GM23338 (cell line): Measurements from ENCODE around the gene RNGTT. TPM values are rescaled to one million over a fixed set of nuclear protein-coding genes. Genes with fewer than 3 reads are reported as not detected.

Source experiments
- ATAC-seq: fragments of 200-7000 bp; cut with Tn5 transposase; 3 replicates; pipeline ENCODE4 v1.9.1; 2020
- DNase-seq: peaks from one replicate; pipeline ENCODE4 v3.0.0-alpha.2; 2015; ENCODE audit warnings: low spot score
- H2AFZ ChIP-seq: fragments of 200-600 bp; sonication (generic); 2 replicates; pipeline ENCODE4 v1.8.0; 2016; ENCODE audit warnings: antibody characterized with exemption, mild to moderate bottlenecking, moderate library complexity
- H3F3A ChIP-seq: fragments of 200-600 bp; sonication (generic); replicated peaks from 2 replicates; pipeline ENCODE4 v1.8.0; 2017; ENCODE audit warnings: antibody characterized with exemption, mixed run types, low read depth
- H3K27ac ChIP-seq: fragments of 200-600 bp; sonication (generic); 2 replicates; pipeline ENCODE4 v1.6.1; 2016; ENCODE audit warnings: low read depth
- H3K27me3 ChIP-seq: fragments of 200-600 bp; sonication (generic); 2 replicates; pipeline ENCODE4 v1.8.0; 2016; ENCODE audit warnings: mild to moderate bottlenecking, mixed run types, moderate library complexity; ENCODE audit not compliant: insufficient read depth
- H3K36me3 ChIP-seq: fragments of 200-600 bp; sonication (generic); 2 replicates; pipeline ENCODE4 v1.8.0; 2016; ENCODE audit warnings: mild to moderate bottlenecking; ENCODE audit not compliant: insufficient read depth
- H3K4me1 ChIP-seq: fragments of 200-600 bp; sonication (generic); 2 replicates; pipeline ENCODE4 v1.8.0; 2016; ENCODE audit warnings: mild to moderate bottlenecking, moderate library complexity; ENCODE audit not compliant: insufficient read depth
- H3K4me2 ChIP-seq: fragments of 200-600 bp; sonication (generic); 2 replicates; pipeline ENCODE4 v1.7.1; 2017; ENCODE audit warnings: mixed run types
- H3K4me3 ChIP-seq: fragments of 200-600 bp; sonication (generic); 2 replicates; pipeline ENCODE4 v1.6.1; 2016; ENCODE audit warnings: mixed run types
- H3K79me2 ChIP-seq: fragments of 200-600 bp; sonication (generic); replicated peaks from 2 replicates; pipeline ENCODE4 v1.8.0; 2017; ENCODE audit warnings: mild to moderate bottlenecking; ENCODE audit not compliant: insufficient read depth
- H3K9me2 ChIP-seq: fragments of 200-600 bp; sonication (generic); 2 replicates; pipeline ENCODE4 v1.8.0; 2017; ENCODE audit not compliant: insufficient read depth
- H4K20me1 ChIP-seq: fragments of 200-600 bp; sonication (generic); replicated peaks from 2 replicates; pipeline ENCODE4 v1.8.0; 2017; ENCODE audit warnings: mild to moderate bottlenecking; ENCODE audit not compliant: insufficient read depth
- H3K27ac Mint-ChIP-seq: 2 replicates; pipeline ENCODE4 v1.8.0; 2020; ENCODE audit warnings: inconsistent platforms, mild to moderate bottlenecking, moderate library complexity, mixed read lengths
- H3K27me3 Mint-ChIP-seq: 3 replicates; pipeline ENCODE4 v1.8.0; 2022; ENCODE audit warnings: low read depth, mild to moderate bottlenecking, moderate library complexity, mixed read lengths, inconsistent platforms; ENCODE audit not compliant: insufficient read depth, poor library complexity
- H3K36me3 Mint-ChIP-seq: 3 replicates; pipeline ENCODE4 v1.8.0; 2021; ENCODE audit warnings: low read depth, mild to moderate bottlenecking, inconsistent platforms, moderate library complexity, mixed read lengths
- H3K4me1 Mint-ChIP-seq: 3 replicates; pipeline ENCODE4 v1.8.0; 2020; ENCODE audit warnings: mild to moderate bottlenecking, inconsistent platforms, mixed read lengths
- H3K4me3 Mint-ChIP-seq: 3 replicates; pipeline ENCODE4 v1.8.0; 2021; ENCODE audit warnings: moderate library complexity, mild to moderate bottlenecking, inconsistent platforms, mixed read lengths
- H3K9me3 Mint-ChIP-seq: 3 replicates; pipeline ENCODE4 v1.8.0; 2020; ENCODE audit warnings: moderate library complexity, mild to moderate bottlenecking, inconsistent platforms, mixed read lengths
- CREB1 ChIP-seq: fragments of 250-450 bp; sonication (Bioruptor Pico); IDR thresholded peaks from 2 replicates; pipeline ENCODE4 v1.5.0; 2020; ENCODE audit warnings: low read depth, mild to moderate bottlenecking, moderate library complexity
- CTCF ChIP-seq, 2 experiments: fragments of 200-600 bp in 1 of 2; sonication (generic) in 1 of 2; conservative IDR thresholded peaks; 2 replicates each; pipeline versions ENCODE4 v1.5.1 to v1.6.1; 2016 to 2017; ENCODE audit warnings: antibody characterized with exemption in 2 of 2, low read depth in 2 of 2, mild to moderate bottlenecking in 2 of 2, moderate library complexity in 1 of 2
- ETS1 ChIP-seq: IDR thresholded peaks from 2 replicates; pipeline ENCODE4 v1.6.1; 2016; ENCODE audit warnings: antibody characterized with exemption
- EZH2 ChIP-seq: fragments of 200-600 bp; sonication (generic); IDR thresholded peaks from one replicate; pipeline ENCODE4 v1.8.0; 2017; ENCODE audit warnings: antibody characterized with exemption, mild to moderate bottlenecking, low read depth; ENCODE audit not compliant: unreplicated experiment
- EZH2phosphoT487 ChIP-seq: fragments of 200-600 bp; sonication (generic); IDR thresholded peaks from one replicate; pipeline ENCODE4 v1.8.1; 2018; ENCODE audit warnings: antibody characterized with exemption; ENCODE audit not compliant: unreplicated experiment
- JUNB ChIP-seq: IDR thresholded peaks from one replicate; pipeline ENCODE4 v1.6.1; 2016; ENCODE audit warnings: antibody characterized with exemption; ENCODE audit not compliant: unreplicated experiment
- NANOG ChIP-seq: IDR thresholded peaks from 2 replicates; pipeline ENCODE4 v1.6.1; 2016; ENCODE audit warnings: antibody characterized with exemption, borderline replicate concordance
- POLR2AphosphoS5 ChIP-seq: IDR thresholded peaks from 2 replicates; pipeline ENCODE4 v1.6.1; 2016; ENCODE audit warnings: antibody characterized with exemption, low read depth
- REST ChIP-seq: IDR thresholded peaks from one replicate; pipeline ENCODE4 v1.6.1; 2018; ENCODE audit warnings: antibody characterized with exemption; ENCODE audit not compliant: unreplicated experiment
- ZNF114 ChIP-seq: fragments of 250-450 bp; sonication (Bioruptor Pico); IDR thresholded peaks from 2 replicates; pipeline ENCODE4 v1.5.0; 2020; ENCODE audit warnings: mild to moderate bottlenecking, moderate library complexity
- ZNF331 ChIP-seq: fragments of 250-450 bp; sonication (Bioruptor Pico); IDR thresholded peaks from 2 replicates; pipeline ENCODE4 v1.5.0; 2020; ENCODE audit warnings: low read depth, mild to moderate bottlenecking, moderate library complexity
- ZNF462 ChIP-seq: fragments of 250-450 bp; sonication (Bioruptor Pico); IDR thresholded peaks from 2 replicates; pipeline ENCODE4 v1.5.0; 2020; ENCODE audit warnings: mild to moderate bottlenecking, moderate library complexity
- polyA plus RNA-seq: library from polyadenylated mRNA; unstranded; fragments of >200 nt; fragmentation: Nextera tagmentation; extraction: Ambion mirVana; gene quantifications from 2 replicates; pipeline ENCODE4 v1.2.1, GENCODE V29; 2016
- total RNA-seq: library from RNA; depleted of rRNA; stranded (reverse); fragments of >200 nt; shearing (Covaris generic); gene quantifications from 2 replicates; pipeline ENCODE4 v1.2.3, GENCODE V29; 2014

Gene RNGTT
- total and polyA plus RNA-seq, 2 experiments from 2014 or later: 11.2 to 29.2 TPM

DNA sequence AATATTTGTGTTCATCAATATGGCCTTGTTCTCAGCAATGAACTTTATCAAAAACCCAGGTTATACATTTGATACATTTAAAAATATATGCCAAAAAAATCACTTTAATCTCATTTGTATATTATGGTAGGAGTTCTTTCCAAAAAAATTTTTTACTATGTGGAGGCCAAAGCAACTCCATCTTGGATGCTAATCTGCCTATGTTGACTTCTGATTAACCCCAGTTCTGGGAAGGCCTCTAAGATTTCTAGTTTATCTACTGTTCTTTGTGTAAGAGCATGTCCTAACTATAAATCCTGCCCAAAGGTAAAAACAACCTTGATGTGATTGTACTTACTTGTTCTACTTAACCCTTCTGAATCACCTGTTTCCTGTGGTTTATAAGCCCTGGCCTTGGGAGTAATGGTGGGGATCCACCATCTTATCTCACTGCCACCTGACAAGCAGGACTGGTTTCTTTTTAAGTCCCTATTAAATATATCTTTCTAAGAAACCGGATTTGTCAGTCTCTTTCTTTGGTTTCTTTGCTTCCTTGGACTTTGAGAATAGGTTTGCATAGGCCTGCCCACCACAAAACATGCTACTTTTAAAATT, 46.7 kb downstream of the RNGTT start:
- peaks cover 31% of the 10 kb centered on the region for H3K79me2 ChIP-seq
- H3K4me3 ChIP-seq: no peak overlapping the region
- no peak for TF ChIP-seq ZNF331 (CRISPR knock-in tag)
- TF ChIP-seq CTCF (conservative IDR thresholded peaks at IDR 0.05; ENCODE audit: low read depth in 2 of 2): no peak
- no peak for TF ChIP-seq JUNB
- no peak for TF ChIP-seq POLR2AphosphoS5
- TF ChIP-seq REST: no peak
- TF ChIP-seq ZNF114 (CRISPR knock-in tag): no peak
- TF ChIP-seq ZNF462 (CRISPR knock-in tag): no peak
- no peak for TF ChIP-seq CREB1 (CRISPR knock-in tag)
- TF ChIP-seq EZH2phosphoT487: no peak
- TF ChIP-seq ETS1: no peak
- TF ChIP-seq EZH2: no peak
- no peak for TF ChIP-seq NANOG
- no peak for DNase-seq
- H4K20me1 ChIP-seq: peaks cover 9% of the 10 kb centered on the region; the same call in 1 of the 2 replicates
- H3F3A ChIP-seq: no peaks in the 10 kb centered on the region
- H3K36me3 ChIP-seq: no peaks in the 10 kb centered on the region
- peaks cover 26% of the 10 kb centered on the region for H3K4me1 Mint-ChIP-seq
- H3K9me2 ChIP-seq: no peaks in the 10 kb centered on the region
- no peak overlapping the region for H2AFZ ChIP-seq
- no peaks in the 10 kb centered on the region for H3K36me3 Mint-ChIP-seq
- H3K27me3 Mint-ChIP-seq: no peaks in the 10 kb centered on the region
- no peaks in the 10 kb centered on the region; the same call in 2 of the 3 replicates for H3K9me3 Mint-ChIP-seq
- H3K27ac ChIP-seq: no peak overlapping the region
- H3K4me3 Mint-ChIP-seq: no peak overlapping the region
- no peak for ATAC-seq
- no peaks in the 10 kb centered on the region for H3K27me3 ChIP-seq
- no peak overlapping the region for H3K4me2 ChIP-seq
- no peak overlapping the region for H3K27ac Mint-ChIP-seq
- H3K4me1 ChIP-seq: peaks cover 21% of the 10 kb centered on the region
